ENCODE data around the gene CFDP1.

The CFDP1 gene

DNA sequence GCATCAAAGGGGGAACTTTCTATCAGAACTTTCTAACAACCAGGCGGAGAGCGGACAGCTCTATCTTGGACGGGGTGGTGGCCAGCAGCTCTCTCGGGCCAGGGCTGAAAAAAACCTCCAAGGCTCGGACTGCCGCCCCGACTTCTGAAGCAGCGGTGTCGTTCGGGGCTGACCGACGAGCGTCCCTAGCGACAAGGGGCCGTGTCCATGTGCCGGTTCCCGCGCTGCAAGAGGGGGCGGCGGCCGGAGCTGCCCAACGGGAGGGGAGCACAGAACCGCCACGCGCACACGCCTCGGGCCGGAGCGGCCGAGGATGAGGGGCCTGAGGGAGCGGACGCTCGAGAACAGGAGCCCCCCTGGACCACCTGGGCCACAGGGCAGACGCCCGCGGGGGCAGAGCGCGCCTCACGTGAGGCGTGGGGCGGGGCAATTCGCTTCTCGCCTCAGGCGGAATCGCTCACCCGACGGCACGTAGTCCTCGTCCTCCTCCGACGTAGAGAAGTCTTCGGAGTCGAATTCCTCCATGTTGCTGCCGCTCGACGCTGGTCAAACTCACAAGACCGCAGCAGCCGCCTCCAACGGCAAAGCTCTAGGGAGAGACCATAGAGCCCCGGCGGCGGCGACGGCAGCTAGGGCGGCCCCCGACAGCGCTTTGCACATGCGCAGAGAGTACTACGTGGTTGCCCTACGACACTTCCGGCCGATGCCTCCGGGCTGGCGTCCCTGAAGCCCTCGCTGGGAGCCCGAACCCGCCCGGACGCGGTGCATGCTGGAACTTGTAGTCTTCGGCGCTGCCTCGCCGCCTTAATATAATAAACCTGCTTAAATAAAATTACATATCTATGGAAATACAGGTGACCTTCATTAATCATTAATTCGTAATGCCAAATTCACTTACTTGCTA is at the start of gene CFDP1:
TSS of gene CFDP1 (minus strand) at position 676 of the 904 bp plus-strand sequence. CDS start at position 525, 151 bp downstream.
- Histone ChIP-seq H3K36me3 (ENCODE audit: insufficient read depth, low read length) (peaks cover 9% of the 10 kb centered on the region), H2AFZ (ENCODE audit: low read depth, low read length) (peak within 1 kb of the TSS; percentile 72), H3K4me3 (ENCODE audit: low read length) (peak within 1 kb of the TSS; percentile 97), H3K9me3 (ENCODE audit: low read length) (no peaks in the 10 kb centered on the region), H3K27me3 (ENCODE audit: insufficient read depth, low read length) (no peaks in the 10 kb centered on the region), H3K4me1 (ENCODE audit: insufficient read depth, low read length) (peaks cover 4% of the 10 kb centered on the region)

DNA sequence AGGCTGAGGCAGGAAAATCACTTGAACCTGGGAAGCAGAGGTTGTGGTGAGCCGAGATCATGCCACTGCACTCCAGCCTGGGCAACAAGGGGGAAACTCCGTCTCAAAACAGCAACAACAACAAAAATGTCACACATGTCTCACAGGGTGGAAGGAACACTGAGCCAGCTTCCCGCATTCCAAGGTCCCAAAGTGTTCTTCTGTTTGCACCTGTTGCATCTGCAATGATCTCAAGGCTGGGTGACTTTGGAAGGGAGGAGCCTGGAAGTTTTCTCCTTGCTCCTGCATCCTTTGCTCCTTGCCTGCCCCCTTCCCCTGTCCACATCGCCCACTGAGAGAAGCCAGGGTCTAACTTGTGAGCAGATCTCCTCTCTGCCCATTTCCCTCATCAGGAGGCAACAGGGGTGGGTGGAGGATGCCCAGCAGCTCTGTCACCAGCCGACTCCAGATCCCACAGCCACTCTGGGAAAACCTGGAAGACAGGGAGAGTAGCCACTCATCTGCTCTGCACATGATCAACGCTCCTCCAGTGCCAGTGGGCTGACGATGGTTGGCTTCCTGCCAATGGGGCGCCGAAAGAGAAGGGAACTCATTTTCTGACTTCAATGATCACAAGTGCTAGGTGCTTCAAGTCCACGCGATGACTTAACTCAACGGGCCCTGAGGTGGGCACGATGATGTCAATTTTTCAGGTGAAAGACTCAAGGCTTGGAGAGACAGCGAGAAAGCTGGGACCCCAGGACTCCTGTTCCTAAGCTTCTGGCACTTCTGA is 49.3 kb upstream of the CFDP1 start:
- Histone ChIP-seq H3K36me3 (ENCODE audit: insufficient read depth, low read length) (no peaks in the 10 kb centered on the region), H3K27me3 (ENCODE audit: insufficient read depth, low read length) (no peaks in the 10 kb centered on the region), H3K4me1 (ENCODE audit: insufficient read depth, low read length) (no peaks in the 10 kb centered on the region), H3K4me3 (ENCODE audit: low read length) (no peak overlapping the region), H2AFZ (ENCODE audit: low read depth, low read length) (no peak overlapping the region), H3K9me3 (ENCODE audit: low read length) (no peaks in the 10 kb centered on the region)

DNA sequence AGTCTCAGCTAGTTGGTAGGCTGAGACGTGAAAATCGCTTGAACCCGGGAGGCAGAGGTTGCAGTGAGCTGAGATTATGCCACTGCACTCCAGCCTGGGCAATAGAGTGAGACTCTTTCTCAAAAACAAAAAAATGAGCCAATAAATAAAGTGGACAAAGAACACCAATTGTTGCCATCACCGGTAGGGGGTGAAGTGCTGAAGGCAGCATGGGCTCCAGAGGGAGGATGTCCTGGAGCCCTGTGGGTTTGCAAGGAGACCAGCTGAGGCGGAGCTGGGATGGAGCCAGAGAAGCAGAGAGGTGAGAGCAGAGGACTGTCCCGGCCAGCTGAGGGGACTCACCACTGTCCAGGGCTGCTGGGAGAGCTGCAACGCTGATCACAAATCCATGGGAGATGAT is 48.2 kb upstream of the CFDP1 start:
- no peak overlapping the region for H3K4me3 ChIP-seq (ENCODE audit: low read length)
- H3K36me3 ChIP-seq (ENCODE audit: insufficient read depth, low read length), result no peaks in the 10 kb centered on the region
- H3K4me1 ChIP-seq (ENCODE audit: insufficient read depth, low read length), result no peaks in the 10 kb centered on the region
- no peaks in the 10 kb centered on the region for H3K27me3 ChIP-seq (ENCODE audit: insufficient read depth, low read length)
- no peaks in the 10 kb centered on the region for H3K9me3 ChIP-seq (ENCODE audit: low read length)
- no peak overlapping the region for H2AFZ ChIP-seq (ENCODE audit: low read depth, low read length)

DNA sequence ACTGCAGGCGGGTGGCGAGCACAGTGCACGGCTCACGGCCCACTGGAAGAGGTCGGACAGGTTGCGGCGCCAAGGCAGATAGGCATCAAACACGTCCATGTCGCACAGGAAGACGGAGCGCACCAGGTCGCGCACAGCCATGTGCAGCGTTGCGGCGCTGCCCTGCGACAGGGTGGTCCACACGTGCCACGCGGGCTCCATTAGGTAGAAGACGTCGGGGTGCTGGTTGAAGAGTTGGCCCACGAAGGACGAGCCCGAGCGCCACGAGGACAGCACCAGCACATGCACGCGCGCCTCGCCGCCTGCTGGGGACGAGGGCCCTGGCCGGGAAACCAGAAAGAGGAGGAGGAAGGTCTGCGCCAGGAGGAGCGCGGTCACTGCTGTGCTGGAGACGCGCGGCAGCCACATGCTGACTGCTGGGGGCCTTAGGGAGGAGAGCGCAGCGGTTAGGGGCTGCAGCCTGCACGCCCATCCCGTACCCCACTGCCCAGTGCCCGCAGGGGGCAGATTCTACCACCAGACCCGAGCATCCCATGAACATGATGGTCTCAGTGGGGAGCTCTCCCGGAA is 46.2 kb upstream of the CFDP1 start:
- no peak overlapping the region for H2AFZ ChIP-seq (ENCODE audit: low read depth, low read length)
- no peaks in the 10 kb centered on the region for H3K4me1 ChIP-seq (ENCODE audit: insufficient read depth, low read length)
- H3K9me3 ChIP-seq (ENCODE audit: low read length), result no peaks in the 10 kb centered on the region
- no peaks in the 10 kb centered on the region for H3K27me3 ChIP-seq (ENCODE audit: insufficient read depth, low read length)
- no peak overlapping the region for H3K4me3 ChIP-seq (ENCODE audit: low read length)
- no peaks in the 10 kb centered on the region for H3K36me3 ChIP-seq (ENCODE audit: insufficient read depth, low read length)

DNA sequence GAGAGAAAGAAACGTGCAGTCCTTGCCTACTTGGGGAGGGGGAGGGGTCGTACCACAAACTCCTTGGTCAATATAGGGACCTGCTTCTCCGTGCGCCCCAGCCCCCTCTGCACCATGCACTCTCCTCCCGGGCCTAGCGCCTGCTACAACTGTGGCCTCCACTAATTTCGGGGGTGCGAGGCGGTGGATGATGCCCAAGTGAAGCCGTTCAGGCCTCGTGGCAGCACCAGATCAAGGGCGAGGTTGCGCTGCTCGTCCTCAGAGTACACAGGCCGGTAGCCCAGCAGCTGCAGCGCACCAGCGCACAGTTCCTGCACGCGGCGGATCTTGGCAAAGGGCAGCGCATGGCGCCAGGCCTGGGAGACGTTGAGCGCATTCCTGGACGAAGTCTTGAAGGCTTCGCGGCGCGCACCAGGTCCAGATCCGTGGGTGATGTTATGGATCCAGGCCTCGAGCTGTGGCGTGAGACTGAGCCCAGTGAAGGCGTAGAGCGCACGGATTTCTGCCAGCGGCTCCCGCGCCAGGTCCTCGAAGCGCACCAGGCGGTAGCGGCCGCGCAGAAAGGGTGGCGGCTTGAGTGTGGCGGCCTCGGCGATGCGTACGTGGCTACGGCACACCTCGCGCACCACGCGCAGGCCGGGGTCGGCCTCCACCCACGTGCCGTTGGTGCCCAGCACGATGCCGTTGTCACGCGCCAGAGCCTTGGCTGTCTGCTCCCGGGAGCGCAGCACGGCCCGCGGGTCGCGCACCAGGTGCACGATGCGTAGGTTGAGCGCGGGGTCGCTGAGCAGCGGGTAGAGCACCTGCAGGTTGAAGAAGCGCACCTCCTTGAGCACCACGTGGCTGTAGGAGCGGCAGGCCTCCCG is 45.4 kb upstream of the CFDP1 start:
- Histone ChIP-seq H3K27me3 (ENCODE audit: insufficient read depth, low read length) (no peaks in the 10 kb centered on the region), H2AFZ (ENCODE audit: low read depth, low read length) (no peak overlapping the region), H3K4me3 (ENCODE audit: low read length) (no peak overlapping the region), H3K36me3 (ENCODE audit: insufficient read depth, low read length) (no peaks in the 10 kb centered on the region), H3K9me3 (ENCODE audit: low read length) (no peaks in the 10 kb centered on the region), H3K4me1 (ENCODE audit: insufficient read depth, low read length) (no peaks in the 10 kb centered on the region)

DNA sequence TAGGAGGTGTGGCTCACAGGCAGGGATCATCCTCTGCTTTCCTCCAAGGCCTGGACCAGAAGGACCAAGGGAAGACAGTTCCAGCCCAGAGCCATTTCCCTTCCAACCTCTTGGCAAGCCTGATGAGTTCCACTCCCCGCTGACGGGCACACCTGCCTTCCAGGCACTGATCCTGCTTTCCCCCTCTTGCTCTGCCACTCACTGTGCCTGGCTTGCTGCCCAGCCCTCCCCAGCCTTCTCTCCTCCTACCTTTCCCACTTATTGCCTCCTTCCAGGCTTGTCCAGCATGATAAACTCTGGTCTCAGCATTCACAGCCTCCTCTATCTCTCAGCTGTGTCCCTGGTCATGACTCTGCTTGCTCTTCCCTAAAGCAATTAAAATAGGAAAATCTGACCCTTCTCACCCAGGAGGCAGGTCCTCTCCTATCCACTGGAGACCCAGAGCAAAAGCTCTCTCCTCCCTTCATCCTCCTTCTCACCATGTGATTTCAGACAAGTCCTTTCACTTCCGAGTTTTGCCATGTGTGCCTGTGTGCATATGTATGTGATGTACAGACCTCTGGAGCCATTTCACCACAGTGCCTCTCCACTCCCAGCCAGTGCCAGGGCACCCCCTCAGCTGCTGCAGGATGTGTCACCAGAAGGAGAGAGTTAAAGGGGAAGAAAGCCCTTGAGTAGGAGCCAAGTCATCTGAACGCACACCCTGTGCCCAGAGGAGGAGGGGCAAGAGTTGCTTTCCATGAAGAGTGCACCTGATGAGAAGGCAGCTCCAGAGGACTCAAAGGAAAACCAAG is 44.6 kb upstream of the CFDP1 start:
- no peaks in the 10 kb centered on the region for H3K27me3 ChIP-seq (ENCODE audit: insufficient read depth, low read length)
- no peaks in the 10 kb centered on the region for H3K36me3 ChIP-seq (ENCODE audit: insufficient read depth, low read length)
- no peak overlapping the region for H2AFZ ChIP-seq (ENCODE audit: low read depth, low read length)
- H3K9me3 ChIP-seq (ENCODE audit: low read length), result no peaks in the 10 kb centered on the region
- no peaks in the 10 kb centered on the region for H3K4me1 ChIP-seq (ENCODE audit: insufficient read depth, low read length)
- no peak overlapping the region for H3K4me3 ChIP-seq (ENCODE audit: low read length)

DNA sequence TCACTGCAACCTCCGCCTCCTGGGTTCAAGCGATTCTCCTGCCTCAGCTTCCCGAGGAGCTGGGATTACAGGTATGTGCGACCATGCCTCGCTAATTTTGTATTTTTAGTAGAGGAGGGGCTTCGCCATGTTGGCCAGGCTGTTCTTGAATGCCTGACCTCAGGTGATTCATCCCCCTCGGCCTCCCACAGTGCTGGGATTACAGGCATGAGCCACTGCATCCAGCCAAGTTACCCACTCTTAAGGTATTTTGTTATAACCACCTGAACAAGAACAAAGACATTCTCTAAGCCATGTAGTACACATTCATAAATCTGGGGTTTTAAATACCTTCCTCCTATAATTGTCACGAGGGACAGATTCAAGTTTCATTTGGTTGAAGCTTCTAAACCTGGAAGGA is 43.5 kb upstream of the CFDP1 start:
- Histone ChIP-seq H3K4me3 (ENCODE audit: low read length) (no peak overlapping the region), H2AFZ (ENCODE audit: low read depth, low read length) (no peak overlapping the region), H3K4me1 (ENCODE audit: insufficient read depth, low read length) (no peaks in the 10 kb centered on the region), H3K36me3 (ENCODE audit: insufficient read depth, low read length) (no peaks in the 10 kb centered on the region), H3K9me3 (ENCODE audit: low read length) (no peaks in the 10 kb centered on the region), H3K27me3 (ENCODE audit: insufficient read depth, low read length) (no peaks in the 10 kb centered on the region)

DNA sequence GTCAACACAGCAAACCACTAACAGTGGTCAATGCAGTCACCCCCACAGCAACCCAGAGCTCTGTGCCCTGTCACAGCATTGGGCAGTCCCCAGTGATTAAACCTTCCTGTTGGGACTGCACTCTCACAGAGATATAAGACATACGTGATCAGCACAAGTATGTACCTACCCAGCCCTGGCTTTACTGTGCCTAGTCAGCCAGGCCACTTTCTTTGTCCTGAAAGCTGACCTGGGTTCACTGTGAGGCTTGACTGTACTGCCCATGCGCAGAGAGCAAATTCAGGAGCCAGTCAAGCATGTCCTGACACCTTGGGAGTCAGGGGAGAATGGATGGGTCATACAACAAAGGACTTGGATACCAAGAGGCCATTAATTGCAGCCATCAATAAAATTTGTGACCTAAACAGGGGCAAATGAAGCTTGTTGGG is 42.1 kb upstream of the CFDP1 start:
- Histone ChIP-seq H3K9me3 (ENCODE audit: low read length) (no peaks in the 10 kb centered on the region), H3K36me3 (ENCODE audit: insufficient read depth, low read length) (no peaks in the 10 kb centered on the region), H3K4me1 (ENCODE audit: insufficient read depth, low read length) (no peaks in the 10 kb centered on the region), H2AFZ (ENCODE audit: low read depth, low read length) (no peak overlapping the region), H3K4me3 (ENCODE audit: low read length) (no peak overlapping the region), H3K27me3 (ENCODE audit: insufficient read depth, low read length) (no peaks in the 10 kb centered on the region)

DNA sequence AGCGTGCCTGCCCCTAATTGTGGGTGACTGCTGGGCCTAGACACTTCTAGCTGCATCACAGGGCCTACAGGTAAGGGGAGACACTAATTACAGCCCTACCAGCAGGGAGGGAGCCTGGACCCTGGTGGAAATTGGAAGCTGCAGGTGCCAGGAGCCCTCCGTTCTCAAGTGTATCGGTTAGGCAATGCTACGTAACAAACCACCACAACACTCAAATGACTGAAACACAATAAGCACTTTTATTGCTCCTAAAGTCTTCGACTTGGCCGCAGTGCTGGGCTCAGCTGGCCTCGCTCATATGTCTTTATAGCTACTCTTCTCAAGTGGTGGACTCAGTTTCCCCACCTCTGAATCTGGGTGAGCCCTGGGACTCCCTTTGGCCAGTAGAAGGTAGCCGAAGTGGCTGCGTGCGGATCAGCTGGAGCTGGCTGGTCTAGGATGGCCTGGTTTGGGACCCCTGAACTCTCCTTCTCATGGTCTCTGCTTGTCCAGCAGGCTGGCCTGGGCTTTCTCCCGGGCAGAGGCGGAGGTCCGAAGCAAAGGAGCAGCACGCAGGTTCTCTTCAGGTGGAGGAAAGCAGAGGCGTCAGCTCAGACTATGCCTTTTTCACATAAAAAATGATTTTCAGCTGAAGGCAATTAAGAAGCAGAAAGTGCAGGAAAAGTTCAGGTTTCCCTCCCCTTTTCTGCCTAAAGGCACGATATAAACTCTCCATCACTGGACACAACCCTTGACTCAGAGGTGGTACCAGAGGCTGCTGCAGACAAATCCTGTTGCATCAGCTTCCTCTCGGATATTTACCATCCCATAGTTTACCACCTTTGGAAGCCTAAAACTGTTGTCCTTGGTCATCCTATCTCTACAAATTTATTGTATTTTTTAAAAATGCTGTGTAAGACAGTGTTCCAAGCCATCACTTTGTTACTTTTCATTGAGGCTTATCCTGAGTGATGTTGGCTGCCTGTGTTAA is 39.9 kb upstream of the CFDP1 start:
- no peaks in the 10 kb centered on the region for H3K9me3 ChIP-seq (ENCODE audit: low read length)

DNA sequence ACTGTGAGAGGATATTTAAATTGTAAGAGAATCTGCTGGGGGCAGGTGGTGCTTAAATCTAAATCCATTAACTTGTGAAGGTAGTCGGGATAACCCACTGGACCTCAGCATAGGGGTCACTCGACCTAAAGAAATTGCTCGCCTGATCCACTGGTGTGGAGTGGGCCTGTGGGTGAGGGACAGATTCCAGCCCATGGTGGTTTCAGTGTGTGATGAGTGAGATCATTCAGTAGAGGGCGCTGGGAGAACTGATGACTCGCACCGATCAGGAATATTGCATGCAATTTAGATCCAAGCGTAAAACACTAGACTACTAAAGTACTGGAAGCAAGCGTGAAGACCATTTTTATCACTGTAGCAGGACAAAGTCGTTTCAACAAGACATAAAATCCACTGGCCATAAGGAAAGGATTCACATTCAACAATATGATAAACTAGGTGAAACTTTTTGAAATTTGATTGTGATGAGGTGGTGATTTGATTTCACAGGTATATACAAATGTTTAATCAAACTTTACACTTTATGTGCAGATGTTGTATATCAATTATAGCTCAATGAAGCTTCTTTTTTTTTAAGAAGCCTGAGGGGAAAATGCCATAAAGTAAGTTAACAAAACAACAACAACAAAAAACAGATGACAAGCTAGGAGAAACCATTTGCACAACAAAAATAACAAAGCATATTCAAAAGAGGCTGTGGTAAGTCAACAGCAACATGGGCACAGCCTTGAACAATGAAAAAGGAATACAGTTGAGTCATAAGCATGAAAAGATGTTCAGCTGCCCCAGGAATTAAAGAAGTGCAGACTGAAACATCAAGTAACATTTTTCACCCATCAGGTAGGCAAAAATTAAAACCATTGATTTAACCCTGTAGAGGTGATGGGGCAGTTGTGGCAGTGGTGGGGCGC is 38.7 kb upstream of the CFDP1 start:
- H2AFZ ChIP-seq (ENCODE audit: low read depth, low read length), result no peak overlapping the region
- no peaks in the 10 kb centered on the region for H3K27me3 ChIP-seq (ENCODE audit: insufficient read depth, low read length)
- H3K36me3 ChIP-seq (ENCODE audit: insufficient read depth, low read length), result no peaks in the 10 kb centered on the region
- H3K4me3 ChIP-seq (ENCODE audit: low read length), result no peak overlapping the region
- H3K4me1 ChIP-seq (ENCODE audit: insufficient read depth, low read length), result no peaks in the 10 kb centered on the region
- H3K9me3 ChIP-seq (ENCODE audit: low read length), result no peaks in the 10 kb centered on the region

More for the DNA sequence above, 39.9 kb upstream of the CFDP1 start:
- no peaks in the 10 kb centered on the region for H3K36me3 ChIP-seq (ENCODE audit: insufficient read depth, low read length)
- no peaks in the 10 kb centered on the region for H3K4me1 ChIP-seq (ENCODE audit: insufficient read depth, low read length)
- H3K4me3 ChIP-seq (ENCODE audit: low read length), result no peak overlapping the region
- no peak overlapping the region for H2AFZ ChIP-seq (ENCODE audit: low read depth, low read length)
- H3K27me3 ChIP-seq (ENCODE audit: insufficient read depth, low read length), result no peaks in the 10 kb centered on the region
